ENCODE data around the gene EFNA4. TPM values are rescaled to one million over a fixed set of nuclear protein-coding genes. Genes with fewer than 3 reads are reported as not detected.

The EFNA4 gene
- total RNA-seq, 1 experiment from 2014 or later, result 36.7 TPM

DNA sequence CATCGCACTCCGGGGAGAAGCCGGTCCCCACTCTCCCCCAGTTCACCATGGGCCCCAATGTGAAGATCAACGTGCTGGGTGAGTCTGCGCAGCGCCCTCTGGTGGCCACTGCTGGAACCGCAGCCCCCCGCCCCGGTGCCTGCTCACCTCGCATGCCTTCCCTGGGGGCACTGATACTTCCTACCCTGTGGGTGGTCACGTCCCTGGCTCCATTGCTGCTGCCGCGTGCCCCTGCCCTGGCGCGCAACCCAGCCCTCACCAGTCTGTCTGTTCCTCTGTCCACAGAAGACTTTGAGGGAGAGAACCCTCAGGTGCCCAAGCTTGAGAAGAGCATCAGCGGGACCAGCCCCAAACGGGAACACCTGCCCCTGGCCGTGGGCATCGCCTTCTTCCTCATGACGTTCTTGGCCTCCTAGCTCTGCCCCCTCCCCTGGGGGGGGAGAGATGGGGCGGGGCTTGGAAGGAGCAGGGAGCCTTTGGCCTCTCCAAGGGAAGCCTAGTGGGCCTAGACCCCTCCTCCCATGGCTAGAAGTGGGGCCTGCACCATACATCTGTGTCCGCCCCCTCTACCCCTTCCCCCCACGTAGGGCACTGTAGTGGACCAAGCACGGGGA is 22.7 kb downstream of the EFNA4 start:
- intact Hi-C loops (cut with micrococcal nuclease), result no loop called here
- BruUV-seq (replicated peaks), result no TSS peak
- H2AFZ ChIP-seq (ENCODE audit: low read length), result peak overlapping the region; percentile 96

DNA sequence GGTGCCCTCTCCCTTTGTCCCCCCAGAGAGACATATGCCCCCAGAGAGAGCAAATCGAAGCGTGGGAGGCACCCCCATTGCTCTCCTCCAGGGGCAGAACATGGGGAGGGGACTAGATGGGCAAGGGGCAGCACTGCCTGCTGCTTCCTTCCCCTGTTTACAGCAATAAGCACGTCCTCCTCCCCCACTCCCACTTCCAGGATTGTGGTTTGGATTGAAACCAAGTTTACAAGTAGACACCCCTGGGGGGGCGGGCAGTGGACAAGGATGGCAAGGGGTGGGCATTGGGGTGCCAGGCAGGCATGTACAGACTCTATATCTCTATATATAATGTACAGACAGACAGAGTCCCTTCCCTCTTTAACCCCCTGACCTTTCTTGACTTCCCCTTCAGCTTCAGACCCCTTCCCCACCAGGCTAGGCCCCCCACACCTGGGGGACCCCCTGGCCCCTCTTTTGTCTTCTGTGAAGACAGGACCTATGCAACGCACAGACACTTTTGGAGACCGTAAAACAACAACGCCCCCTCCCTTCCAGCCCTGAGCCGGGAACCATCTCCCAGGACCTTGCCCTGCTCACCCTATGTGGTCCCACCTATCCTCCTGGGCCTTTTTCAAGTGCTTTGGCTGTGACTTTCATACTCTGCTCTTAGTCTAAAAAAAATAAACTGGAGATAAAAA is 23.5 kb downstream of the EFNA4 start:
- H3K4me2 ChIP-seq (ENCODE audit: low read length), result peak overlapping the region; percentile 99
- no peak overlapping the region for H3K27ac ChIP-seq (ENCODE audit: low read length)
- DNase-seq, result no peak
- intact Hi-C loops (cut with micrococcal nuclease), result no loop called here
- H3K4me1 ChIP-seq (ENCODE audit: insufficient read depth, low read length), result peaks cover 45% of the 10 kb centered on the region
- no peaks in the 10 kb centered on the region for H3K36me3 ChIP-seq (ENCODE audit: low read depth, low read length)
- ATAC-seq, result no peak
- H3K27me3 ChIP-seq (ENCODE audit: low read length), result peaks cover 12% of the 10 kb centered on the region
- H3K4me3 ChIP-seq (ENCODE audit: low read length), result no peak overlapping the region; the same call in 1 of the 2 replicates
- ChIA-PET POLR2A (ENCODE audit: unreplicated experiment) (no interaction called here), CTCF (no interaction called here)
- no peaks in the 10 kb centered on the region for H4K20me1 ChIP-seq (ENCODE audit: low read length)
- no peaks in the 10 kb centered on the region for H3K9me3 ChIP-seq (ENCODE audit: low read length)
- H3F3A ChIP-seq (ENCODE audit: low read length, unreplicated experiment), result no peaks in the 10 kb centered on the region
- no peaks in the 10 kb centered on the region for H3K9me2 ChIP-seq (replicated peaks; ENCODE audit: low read length)
- H3K79me2 ChIP-seq (ENCODE audit: low read length), result no peaks in the 10 kb centered on the region
- TF ChIP-seq EZH2 (IDR thresholded peaks at IDR 0.05; ENCODE audit: low read length, unreplicated experiment) (no peak), EZH2phosphoT487 (IDR thresholded peaks at IDR 0.05; ENCODE audit: borderline replicate concordance, low read length) (no peak), CTCF (conservative IDR thresholded peaks at IDR 0.05; ENCODE audit: low read depth, low read length) (no peak)
- no peak overlapping the region for H2AFZ ChIP-seq (ENCODE audit: low read length)
- no peak overlapping the region for H3K9ac ChIP-seq (ENCODE audit: low read length)
- no TSS peak for BruUV-seq (replicated peaks)

More for the DNA sequence above, 22.7 kb downstream of the EFNA4 start:
- Histone ChIP-seq H3K9me2 (replicated peaks; ENCODE audit: low read length) (no peaks in the 10 kb centered on the region), H3K9ac (ENCODE audit: low read length) (peak overlapping the region; percentile 77; the same call in 1 of the 2 replicates), H3F3A (ENCODE audit: low read length, unreplicated experiment) (no peaks in the 10 kb centered on the region), H3K4me3 (ENCODE audit: low read length) (peak overlapping the region; percentile 73), H3K27me3 (ENCODE audit: low read length) (peaks cover 20% of the 10 kb centered on the region), H3K27ac (ENCODE audit: low read length) (peak overlapping the region; percentile 83), H4K20me1 (ENCODE audit: low read length) (no peaks in the 10 kb centered on the region), H3K36me3 (ENCODE audit: low read depth, low read length) (no peaks in the 10 kb centered on the region), H3K9me3 (ENCODE audit: low read length) (no peaks in the 10 kb centered on the region), H3K4me1 (ENCODE audit: insufficient read depth, low read length) (peaks cover 51% of the 10 kb centered on the region), H3K4me2 (ENCODE audit: low read length) (peak overlapping the region; percentile 99), H3K79me2 (ENCODE audit: low read length) (no peaks in the 10 kb centered on the region)
- TF ChIP-seq EZH2 (IDR thresholded peaks at IDR 0.05; ENCODE audit: low read length, unreplicated experiment), result no peak
- peak; percentile 95 for TF ChIP-seq CTCF (conservative IDR thresholded peaks at IDR 0.05; ENCODE audit: low read depth, low read length)
- no peak for TF ChIP-seq EZH2phosphoT487 (IDR thresholded peaks at IDR 0.05; ENCODE audit: borderline replicate concordance, low read length)
- ATAC-seq (peak; percentile 4; the same call in 1 of the 2 replicates), DNase-seq (peak; percentile 65)
- POLR2A ChIA-PET (ENCODE audit: unreplicated experiment), result no interaction called here
- CTCF ChIA-PET, result interaction anchor here (1.3 to 1.8 kb wide), 3 partner anchors 86 to 526 kb away, joined by 4 to 14 read pairs (median 4); partner anchors contain the start of gene KRTCAP2

Measured in PC-3 (cell line).